Suprapubic skin (tissue), 4 donors: Measurements from ENCODE around the gene UQCR11. TPM values are rescaled to one million over a fixed set of nuclear protein-coding genes. Genes with fewer than 3 reads are reported as not detected.

ENCODE experiments used
- DNase-seq, 2 donors: peaks; one replicate each; pipeline ENCODE4 v3.0.0-alpha.2; 2019; ENCODE audit warnings: low spot score in 2 of 2
- H3K27ac ChIP-seq: fragments of 200-600 bp; sonication (generic); one replicate; pipeline ENCODE4 v1.5.1; 2019
- H3K27me3 ChIP-seq: fragments of 200-600 bp; sonication (generic); one replicate; pipeline ENCODE4 v1.5.1; 2019
- H3K36me3 ChIP-seq: fragments of 200-600 bp; sonication (generic); one replicate; pipeline ENCODE4 v1.5.1; 2019
- H3K4me1 ChIP-seq: fragments of 200-600 bp; sonication (generic); one replicate; pipeline ENCODE4 v1.5.1; 2019
- H3K4me3 ChIP-seq: fragments of 200-600 bp; sonication (generic); one replicate; pipeline ENCODE4 v1.5.1; 2019; ENCODE audit warnings: mild to moderate bottlenecking
- H3K9me3 ChIP-seq: fragments of 200-600 bp; sonication (generic); one replicate; pipeline ENCODE4 v1.5.1; 2019
- CTCF ChIP-seq, 2 donors: fragments of 200-600 bp in 1 of 2; fragments of 450-650 bp in 1 of 2; sonication (generic) in 1 of 2; IDR thresholded peaks; one replicate each; pipeline ENCODE4 v1.5.1; 2016 to 2019; ENCODE audit warnings: antibody characterized with exemption in 2 of 2, mild to moderate bottlenecking in 1 of 2, moderate library complexity in 1 of 2
- EP300 ChIP-seq: sonication (generic); formaldehyde crosslinking; IDR thresholded peaks from one replicate; pipeline ENCODE4 v1.6.1; 2017; ENCODE audit warnings: antibody characterized with exemption
- POLR2A ChIP-seq, 2 donors: fragments of 450-650 bp; IDR thresholded peaks; one replicate each; pipeline ENCODE4 v1.6.1; 2017; ENCODE audit warnings: antibody characterized with exemption in 2 of 2, mild to moderate bottlenecking in 2 of 2, moderate library complexity in 2 of 2
- POLR2AphosphoS5 ChIP-seq, 3 donors: sonication (generic); formaldehyde crosslinking; IDR thresholded peaks; one replicate each; pipeline ENCODE4 v1.6.1; 2017; ENCODE audit warnings: antibody characterized with exemption in 3 of 3
- WGBS: methylation state at CpG from one replicate; pipeline ENCODE4 v1.1.5; 2018; 5-methylcytosine and 5-hydroxymethylcytosine counted together
- total RNA-seq, 4 donors: library from RNA; depleted of rRNA; stranded (reverse); fragments of >200 nt; gene quantifications; one replicate each; pipeline ENCODE4 v1.1.0, GENCODE V29; 2016

Gene UQCR11
- total RNA-seq, 4 donors from 2014 or later, result 33.4 to 73.1 (median 59.4) TPM

GRCh38 chr19:1611353-1611752 is 6.1 kb upstream of the UQCR11 start:
- H3K27me3 ChIP-seq, result no peaks in the 10 kb centered on the region
- H3K4me3 ChIP-seq, result no peak overlapping the region
- TF ChIP-seq POLR2AphosphoS5 (IDR thresholded peaks at IDR 0.05) (no peak), POLR2A (IDR thresholded peaks at IDR 0.05) (no peak), CTCF (IDR thresholded peaks at IDR 0.05) (no peak), EP300 (no peak)
- peaks cover 6% of the 10 kb centered on the region for H3K4me1 ChIP-seq
- H3K27ac ChIP-seq, result no peak overlapping the region
- DNase-seq, result no peak
- WGBS, result 91% methylated on average over 15 of the region's 15 CpGs
- H3K36me3 ChIP-seq, result peaks cover 67% of the 10 kb centered on the region
- H3K9me3 ChIP-seq, result no peaks in the 10 kb centered on the region

DNA sequence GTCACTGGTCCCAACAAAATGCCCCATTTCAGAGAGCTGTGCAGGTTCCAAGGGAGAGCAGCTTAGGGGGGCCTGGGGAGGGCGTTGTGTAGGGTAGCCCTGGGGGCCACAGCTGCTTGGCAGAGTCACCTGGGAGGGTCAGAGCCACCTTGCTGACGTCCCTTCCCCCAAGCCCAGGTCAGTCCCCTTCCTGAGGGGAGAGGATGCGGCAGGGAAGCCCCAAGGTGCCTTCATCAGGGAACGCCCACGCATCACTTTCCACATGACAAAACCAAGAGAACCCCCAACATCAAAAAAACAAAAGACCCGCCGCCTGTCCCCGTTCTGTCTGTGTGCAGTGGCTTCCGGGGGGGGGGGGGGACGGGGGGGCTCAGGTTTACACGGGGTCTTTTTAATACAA is 5.3 kb upstream of the UQCR11 start:
- H3K4me1 ChIP-seq, result peaks cover 13% of the 10 kb centered on the region
- WGBS, result 78% methylated on average over 8 of the region's 11 CpGs

GRCh38 chr19:1609680-1610474 is 4.6 kb upstream of the UQCR11 start:
- Histone ChIP-seq H3K4me3 (no peak overlapping the region), H3K9me3 (no peaks in the 10 kb centered on the region), H3K27me3 (no peaks in the 10 kb centered on the region), H3K4me1 (peaks cover 14% of the 10 kb centered on the region), H3K27ac (no peak overlapping the region), H3K36me3 (peaks cover 53% of the 10 kb centered on the region)
- no peak for TF ChIP-seq POLR2A (IDR thresholded peaks at IDR 0.05)
- no peak for TF ChIP-seq EP300
- no peak for TF ChIP-seq CTCF (IDR thresholded peaks at IDR 0.05)
- no peak for TF ChIP-seq POLR2AphosphoS5 (IDR thresholded peaks at IDR 0.05)
- no peak for DNase-seq
- 93% methylated on average over 9 of the region's 16 CpGs for WGBS

More for the DNA sequence above, 5.3 kb upstream of the UQCR11 start:
- no peaks in the 10 kb centered on the region for H3K27me3 ChIP-seq
- no peak overlapping the region for H3K4me3 ChIP-seq
- TF ChIP-seq POLR2A (IDR thresholded peaks at IDR 0.05) (no peak), EP300 (no peak), POLR2AphosphoS5 (IDR thresholded peaks at IDR 0.05) (no peak), CTCF (IDR thresholded peaks at IDR 0.05) (no peak)
- no peak overlapping the region for H3K27ac ChIP-seq
- DNase-seq, result no peak
- peaks cover 60% of the 10 kb centered on the region for H3K36me3 ChIP-seq
- H3K9me3 ChIP-seq, result no peaks in the 10 kb centered on the region

DNA sequence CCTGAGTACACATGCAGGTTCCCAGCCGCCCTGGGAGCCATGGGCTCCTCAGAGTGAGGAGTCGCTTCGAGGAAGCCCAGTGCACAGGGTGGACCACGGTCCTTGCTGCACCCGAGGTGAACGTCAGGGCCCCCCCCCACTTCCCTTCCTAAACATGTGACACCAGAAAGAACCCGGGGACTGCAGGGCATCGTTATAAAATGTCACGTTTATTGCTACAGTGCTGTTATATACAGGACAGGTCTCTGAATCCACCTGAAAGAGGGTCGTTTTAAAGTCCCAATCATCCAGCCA is 3.8 kb upstream of the UQCR11 start:
- no peak for DNase-seq
- Histone ChIP-seq H3K36me3 (peaks cover 45% of the 10 kb centered on the region), H3K27ac (no peak overlapping the region), H3K4me3 (no peak overlapping the region), H3K9me3 (no peaks in the 10 kb centered on the region), H3K4me1 (peaks cover 22% of the 10 kb centered on the region), H3K27me3 (no peaks in the 10 kb centered on the region)
- no peak for TF ChIP-seq CTCF (IDR thresholded peaks at IDR 0.05)
- no peak for TF ChIP-seq EP300
- no peak for TF ChIP-seq POLR2AphosphoS5 (IDR thresholded peaks at IDR 0.05)
- TF ChIP-seq POLR2A (IDR thresholded peaks at IDR 0.05), result no peak
- 33% methylated on average over 10 of the region's 10 CpGs for WGBS

- Histone ChIP-seq H3K9me3 (no peaks in the 10 kb centered on the region), H3K36me3 (peaks cover 39% of the 10 kb centered on the region), H3K4me3 (no peak overlapping the region), H3K27me3 (no peaks in the 10 kb centered on the region), H3K4me1 (peaks cover 27% of the 10 kb centered on the region), H3K27ac (no peak overlapping the region)
- WGBS, result 54% methylated on average over 10 of the region's 23 CpGs
- TF ChIP-seq EP300, result no peak
- no peak for TF ChIP-seq POLR2AphosphoS5 (IDR thresholded peaks at IDR 0.05)
- no peak for TF ChIP-seq CTCF (IDR thresholded peaks at IDR 0.05)
- no peak for TF ChIP-seq POLR2A (IDR thresholded peaks at IDR 0.05)
- no peak for DNase-seq
These were observed 3.3 kb upstream of the UQCR11 start for GRCh38 chr19:1608359-1609102.
